Glomerular visceral epithelial cell (primary cell): ENCODE measurements around the gene VGLL4.

ENCODE experiments used
- DNase-seq: peaks from one replicate; pipeline ENCODE4 v3.0.0-alpha.2; 2016; ENCODE audit errors: extremely low spot score

Gene VGLL4

DNA sequence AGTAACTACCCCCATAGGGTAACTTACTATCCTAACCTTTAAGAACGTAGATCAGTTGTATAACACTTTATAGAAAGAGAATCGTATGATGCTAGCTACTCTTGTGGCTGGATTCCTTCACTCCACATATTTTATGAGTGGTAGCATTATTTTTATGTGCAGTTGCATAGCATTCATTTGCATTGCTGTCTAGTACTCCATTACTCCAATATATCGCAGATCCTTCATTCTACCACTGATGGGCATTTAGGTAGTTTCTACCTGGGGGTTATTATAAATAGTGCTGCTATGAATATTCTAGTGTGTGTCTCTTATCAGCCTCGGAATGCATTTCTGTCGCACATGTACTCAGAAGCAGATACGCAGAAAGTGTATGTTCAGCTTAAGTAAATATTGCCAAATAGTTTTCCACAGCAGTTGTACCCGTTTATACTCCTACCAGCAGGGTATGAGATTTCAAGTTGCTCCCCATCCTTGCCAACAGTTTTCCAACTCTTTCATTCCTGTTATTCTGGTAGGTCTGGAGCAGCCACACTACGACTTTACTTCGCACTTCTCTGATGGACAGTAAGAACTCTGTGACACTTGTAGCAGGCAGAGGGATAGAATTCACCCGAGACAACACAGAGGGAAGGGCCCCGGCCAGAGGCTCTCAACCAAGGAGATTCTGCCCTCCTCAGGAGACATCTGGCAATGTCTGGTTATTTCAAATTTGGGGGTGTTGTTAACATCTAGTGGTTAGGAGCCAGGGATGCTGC is 9.8 kb upstream of the VGLL4 start:
- no peak for DNase-seq

DNA sequence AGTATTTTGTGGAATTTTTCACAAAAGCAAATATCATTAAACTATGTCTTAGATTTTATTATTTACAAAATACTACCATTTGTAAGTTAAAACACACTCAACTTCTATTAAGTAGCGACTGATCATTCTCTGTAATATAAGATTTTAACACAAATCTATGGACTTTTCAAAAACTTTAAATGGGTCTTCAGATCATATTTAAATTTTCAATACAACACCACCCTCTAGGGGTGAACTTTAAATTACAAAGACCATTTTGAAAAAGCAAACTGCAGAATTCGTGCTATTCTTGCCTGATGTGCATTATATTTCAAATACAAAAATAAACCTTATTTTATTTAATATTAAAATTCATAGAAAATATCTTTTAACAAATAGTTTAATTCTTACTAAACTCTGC is 8.2 kb upstream of the VGLL4 start:
- peak; percentile 30 for DNase-seq

DNA sequence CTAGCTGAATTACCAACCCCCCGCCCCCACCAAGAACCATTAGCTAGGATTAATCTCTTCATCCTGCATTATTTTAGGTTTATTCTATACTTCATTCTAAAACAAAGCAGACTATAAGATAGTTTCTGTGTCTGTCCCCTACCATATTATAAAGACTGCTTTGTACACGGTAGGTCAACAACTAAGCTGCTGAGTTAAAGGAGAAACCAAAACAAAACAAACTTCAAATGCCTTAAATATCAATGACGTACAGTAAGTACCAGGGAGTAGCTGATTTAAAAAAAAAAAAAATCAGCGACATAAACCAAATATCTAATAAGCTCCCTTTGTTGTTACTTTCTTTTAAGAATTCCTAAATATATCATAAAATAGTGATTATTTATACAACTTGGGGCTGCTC is 7.8 kb upstream of the VGLL4 start:
- no peak for DNase-seq

DNA sequence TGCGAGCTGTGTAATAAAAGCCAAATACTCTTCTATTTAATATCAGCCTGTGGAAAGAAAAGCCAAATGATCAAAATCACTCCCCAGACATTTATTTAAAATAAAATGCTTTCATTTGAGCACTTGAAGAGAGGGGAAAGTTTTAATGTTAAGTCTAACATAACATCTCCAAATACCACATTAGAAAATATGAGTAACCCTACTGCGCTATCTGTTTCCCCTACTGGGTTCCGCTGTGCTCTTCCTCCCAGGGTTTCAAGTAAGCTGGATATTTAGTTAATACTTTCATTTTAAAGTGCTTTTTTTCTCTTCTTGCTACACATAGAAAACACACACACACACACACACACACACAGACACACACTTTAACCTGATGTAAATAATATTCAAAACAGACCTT is 6.7 kb upstream of the VGLL4 start:
- DNase-seq = no peak

DNA sequence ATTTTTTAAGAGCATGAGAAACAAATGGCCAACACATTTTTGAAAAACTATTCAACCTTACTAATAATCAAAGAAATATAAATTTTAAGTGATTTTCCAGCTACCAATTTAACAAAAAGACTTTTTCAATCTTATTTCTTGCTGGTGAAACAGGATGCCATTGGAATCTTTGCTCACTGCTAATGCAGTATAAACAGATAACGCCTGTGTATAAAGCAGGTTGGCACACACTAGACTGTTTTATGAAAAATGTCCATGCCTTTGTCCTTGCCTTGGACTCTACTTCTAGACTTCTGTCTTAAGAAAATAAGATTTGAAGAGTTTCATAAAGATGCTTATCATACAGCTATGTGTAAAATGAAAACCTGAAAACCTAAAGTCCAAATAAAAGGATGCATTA is 5.0 kb upstream of the VGLL4 start:
- DNase-seq = no peak

DNA sequence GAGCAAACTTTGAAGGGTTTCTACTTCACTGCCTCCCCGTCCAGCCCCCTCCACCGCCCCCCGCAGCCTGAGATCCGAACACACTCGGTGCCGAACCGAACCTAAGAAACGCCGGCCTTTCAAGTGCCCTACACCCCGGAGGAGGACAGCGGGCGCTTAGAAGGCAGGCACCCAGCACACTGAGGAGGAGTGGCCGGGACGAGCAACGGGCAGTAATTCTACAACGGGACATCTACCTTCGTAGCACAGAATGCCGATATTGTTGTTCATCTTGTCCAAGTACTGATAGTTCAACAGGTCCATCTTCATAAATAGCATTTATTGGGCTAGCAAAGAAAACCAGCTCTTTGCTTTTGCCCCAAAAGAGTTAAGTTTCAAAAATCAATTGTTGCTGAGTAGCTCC is 513 bp downstream of the VGLL4 start:
- peak; percentile 57 for DNase-seq

DNA sequence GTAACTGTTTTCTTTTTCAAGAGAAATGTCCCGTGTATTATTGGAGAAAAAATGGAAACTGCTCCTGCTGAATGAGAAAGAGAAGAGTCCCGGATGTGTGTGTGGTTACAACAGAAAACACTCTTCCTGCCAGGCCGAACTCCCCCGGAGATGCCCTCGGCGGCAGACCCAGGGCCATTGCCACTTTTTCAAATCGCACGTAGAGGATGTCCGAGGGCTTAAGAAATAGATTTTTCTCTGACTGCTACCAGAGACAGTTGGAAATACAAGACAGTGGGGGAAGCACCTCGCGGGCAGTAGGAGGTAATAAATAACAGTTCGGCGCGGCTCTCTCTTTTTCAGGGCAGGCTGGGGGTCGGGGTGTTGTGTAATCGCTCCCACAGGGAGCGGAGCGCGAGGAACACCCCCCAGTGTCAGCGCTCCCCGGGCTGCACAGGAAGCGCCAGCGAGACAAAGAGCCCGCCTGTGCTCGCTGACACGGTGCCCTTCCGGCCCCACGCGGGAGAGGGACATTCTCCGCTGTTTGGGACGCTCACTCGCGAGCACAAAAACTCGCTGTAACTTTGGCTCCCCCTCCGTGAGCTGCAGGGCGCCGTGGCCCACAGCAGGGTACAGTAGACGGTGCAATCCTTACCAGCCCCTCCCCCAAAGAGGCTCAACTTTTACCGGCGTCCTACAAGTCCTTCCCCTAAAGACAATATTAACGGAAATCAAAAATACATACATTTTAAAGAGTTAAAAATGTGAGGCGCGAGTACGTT is 1.1 kb downstream of the VGLL4 start:
- peak; percentile 90 for DNase-seq

DNA sequence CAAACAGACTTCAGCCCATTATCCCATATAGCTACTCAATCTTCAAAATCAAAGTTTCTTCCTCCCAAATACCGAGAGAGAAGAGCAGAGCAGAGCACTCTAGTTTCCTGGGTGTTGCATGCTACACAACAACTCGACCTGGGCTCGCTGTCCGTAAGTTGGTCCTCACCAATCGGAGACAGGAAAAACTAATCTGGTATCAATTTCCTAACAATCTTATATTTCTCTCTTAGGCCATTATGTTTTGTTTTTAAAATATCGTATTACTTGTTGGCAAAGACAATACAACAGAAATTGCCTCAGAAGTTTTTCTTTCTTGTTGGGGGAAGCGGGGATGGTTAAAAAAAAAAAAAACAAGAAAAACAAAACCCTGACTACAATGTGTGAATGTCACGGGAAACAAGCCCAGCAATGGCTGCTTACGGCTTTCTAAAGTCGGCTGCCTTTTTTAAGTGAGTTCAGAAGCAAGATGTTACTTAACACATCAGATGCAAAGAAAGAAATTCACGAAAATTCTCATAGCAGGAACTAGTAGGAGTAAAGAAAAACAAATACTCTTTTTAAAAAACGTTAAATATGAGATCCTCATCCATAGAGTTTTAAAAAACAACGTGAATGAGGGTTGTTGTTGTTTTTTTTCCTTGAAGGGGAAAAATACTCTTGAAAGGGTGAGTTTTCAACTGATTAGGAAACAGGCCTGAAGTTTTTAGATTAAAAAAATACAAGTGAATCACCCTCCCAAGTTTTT is 1.9 kb downstream of the VGLL4 start:
- DNase-seq = peak; percentile 40

DNA sequence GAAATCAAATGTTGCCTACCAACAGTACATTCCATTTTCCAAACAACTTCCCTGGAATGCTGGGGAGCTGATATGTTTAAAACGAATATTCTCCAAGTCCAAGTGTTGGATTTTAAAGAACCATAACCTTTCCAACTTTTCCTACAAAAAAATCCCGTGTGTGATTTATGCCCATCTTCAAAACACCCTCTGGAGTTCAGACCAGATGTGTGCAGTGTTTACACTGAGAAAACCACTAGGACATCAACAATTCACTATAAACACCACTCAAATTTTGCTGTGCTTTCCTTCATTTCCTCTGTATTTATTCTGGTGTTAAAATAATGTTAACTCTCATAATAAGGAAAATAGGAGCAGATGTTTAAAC is 2.4 kb downstream of the VGLL4 start:
- no peak for DNase-seq

DNA sequence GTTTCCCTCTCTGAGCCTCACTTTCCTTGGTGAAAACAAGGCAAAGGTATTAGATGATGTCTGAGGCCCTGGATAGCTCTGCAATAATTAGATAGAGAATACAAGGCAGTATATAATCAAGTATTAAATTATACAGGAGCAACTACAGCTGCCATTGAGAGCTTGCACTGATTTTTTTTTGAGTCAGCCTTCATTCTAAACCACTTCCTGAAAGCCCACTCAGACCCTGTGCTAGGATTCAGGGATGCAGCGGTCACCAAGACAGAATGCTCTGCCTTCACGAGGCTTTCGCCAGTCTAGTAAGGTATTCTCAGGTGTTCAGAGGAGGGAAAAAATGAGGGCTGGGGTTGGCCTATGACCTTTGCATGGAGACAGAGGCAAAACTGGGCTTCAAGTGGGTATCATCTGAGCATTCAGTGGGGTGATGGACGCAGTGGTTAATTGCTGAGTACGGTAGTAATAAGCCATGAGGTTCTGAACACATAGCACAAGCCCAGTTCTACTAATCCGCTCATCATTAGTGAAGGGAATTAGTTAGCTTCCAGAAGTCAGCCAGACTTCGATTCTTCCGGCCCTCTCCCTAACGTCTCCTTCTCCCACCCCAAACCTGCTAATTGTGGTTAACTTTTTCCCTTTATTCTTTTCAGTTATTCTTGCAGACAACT is 3.6 kb downstream of the VGLL4 start:
- DNase-seq = no peak

DNA sequence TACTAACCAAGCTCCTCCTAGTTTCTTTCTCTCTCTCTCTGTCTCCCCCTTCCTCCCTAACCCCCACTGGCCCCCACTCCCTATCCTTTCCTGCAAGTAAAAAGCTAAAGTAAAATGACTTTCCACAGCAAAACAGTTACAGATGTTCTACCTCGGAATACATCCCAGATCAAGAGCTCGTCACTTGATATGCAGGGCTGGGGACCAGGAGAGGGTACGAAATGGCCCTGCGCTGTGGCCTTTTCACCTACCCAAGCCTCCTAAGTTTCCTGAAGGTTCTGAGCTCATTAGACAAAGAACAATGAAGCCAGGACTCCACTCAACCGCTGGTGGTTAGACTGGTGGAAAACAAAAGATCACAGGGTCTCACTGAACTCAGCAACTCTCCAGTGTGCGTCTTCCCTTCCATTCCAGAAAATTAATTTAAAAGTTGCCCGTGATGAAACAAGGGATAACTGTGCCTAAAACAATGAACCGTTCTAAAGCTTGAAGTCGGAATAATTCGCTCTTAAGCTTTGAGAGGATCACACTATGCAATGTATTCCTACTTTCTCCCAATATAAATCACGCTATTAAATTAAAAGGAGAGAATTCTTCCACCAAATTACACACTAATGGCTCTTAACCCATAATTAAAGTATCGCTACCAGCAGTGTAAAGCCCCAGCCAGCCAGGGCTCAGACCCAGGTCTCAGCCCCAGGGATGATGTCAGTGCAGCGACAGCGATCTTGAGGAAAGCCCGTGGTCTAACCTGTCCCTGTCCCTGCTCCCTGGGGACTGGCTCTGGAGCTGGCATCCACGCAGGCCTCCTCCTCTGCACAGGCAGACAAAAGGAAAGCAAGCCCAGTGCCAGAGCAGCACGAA is 5.0 kb downstream of the VGLL4 start:
- DNase-seq = no peak

DNA sequence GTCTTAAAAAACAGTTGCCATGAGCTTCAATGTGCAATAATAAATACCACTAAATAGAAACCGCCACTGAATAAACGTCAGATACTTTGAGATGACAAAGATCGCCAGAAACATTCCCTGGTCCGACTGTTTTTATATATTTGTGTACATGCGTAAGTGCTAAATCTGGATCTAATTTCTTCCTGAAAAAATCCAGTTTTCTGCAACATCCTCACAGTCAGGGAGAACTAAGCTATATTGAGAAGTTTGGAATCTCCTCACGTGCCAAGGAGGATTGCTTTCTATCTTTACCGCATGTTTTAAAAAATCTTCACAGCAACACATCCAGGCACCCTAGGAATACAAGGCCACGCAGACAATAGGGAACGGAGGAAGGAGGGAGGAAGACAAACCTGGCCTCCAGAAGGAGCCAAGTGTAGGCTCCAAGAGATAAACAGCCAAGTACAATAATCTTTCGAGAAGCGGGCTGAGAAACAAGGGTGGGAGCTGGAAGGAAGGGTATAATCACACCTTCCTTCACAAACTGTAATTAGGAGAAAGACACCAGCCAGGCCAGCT is 5.7 kb downstream of the VGLL4 start:
- no peak for DNase-seq

DNA sequence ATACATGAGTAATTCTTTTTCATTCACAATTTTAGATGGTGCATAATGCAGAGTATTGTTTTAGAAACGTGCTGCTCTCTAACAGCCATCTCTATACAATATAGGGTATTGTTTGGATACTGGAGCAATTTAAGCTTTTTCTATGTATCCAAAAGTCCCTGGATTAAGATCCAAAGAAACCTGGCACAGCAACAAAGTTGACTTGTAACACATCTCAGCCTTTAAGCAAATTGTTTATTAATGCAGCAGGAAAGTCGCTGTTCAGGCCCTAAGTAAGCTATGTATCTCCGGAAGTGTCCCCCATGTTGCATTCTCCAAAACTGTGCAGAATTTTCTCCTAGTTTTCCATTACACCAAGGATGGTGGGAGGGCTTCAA is 7.3 kb downstream of the VGLL4 start:
- no peak for DNase-seq

DNA sequence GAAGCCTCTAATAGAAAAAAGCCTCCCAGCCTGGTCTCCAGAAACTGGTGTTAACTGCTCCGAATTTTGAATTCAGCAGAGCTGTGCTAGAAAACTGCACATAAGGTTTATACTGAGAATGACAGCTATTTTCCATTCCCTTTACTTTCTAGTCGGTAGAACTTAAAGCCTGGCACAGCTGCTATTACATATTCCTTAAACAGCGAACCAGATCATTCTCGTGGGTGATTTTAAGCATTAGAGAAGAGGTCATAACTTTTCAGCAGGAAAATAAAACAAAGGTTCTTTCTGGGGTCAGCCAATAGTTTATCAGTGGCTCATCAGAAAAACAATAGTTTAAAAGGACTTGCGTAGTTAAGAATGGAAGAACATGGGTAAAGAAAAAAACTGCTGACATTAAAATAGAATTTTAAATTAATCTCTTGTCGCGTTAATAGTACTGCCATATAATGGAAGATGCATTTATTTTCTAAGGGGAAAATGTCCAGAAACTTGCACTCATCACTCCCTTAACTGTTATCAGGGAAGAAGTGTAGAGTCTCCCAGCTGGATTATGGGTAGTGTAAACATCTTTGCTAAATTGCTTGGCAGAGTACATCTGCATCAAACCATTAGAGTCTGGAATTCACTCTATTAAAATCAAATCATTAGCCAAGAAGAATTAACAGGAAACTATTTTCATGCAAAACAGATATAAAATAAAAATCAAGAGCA is 7.9 kb downstream of the VGLL4 start:
- no peak for DNase-seq

DNA sequence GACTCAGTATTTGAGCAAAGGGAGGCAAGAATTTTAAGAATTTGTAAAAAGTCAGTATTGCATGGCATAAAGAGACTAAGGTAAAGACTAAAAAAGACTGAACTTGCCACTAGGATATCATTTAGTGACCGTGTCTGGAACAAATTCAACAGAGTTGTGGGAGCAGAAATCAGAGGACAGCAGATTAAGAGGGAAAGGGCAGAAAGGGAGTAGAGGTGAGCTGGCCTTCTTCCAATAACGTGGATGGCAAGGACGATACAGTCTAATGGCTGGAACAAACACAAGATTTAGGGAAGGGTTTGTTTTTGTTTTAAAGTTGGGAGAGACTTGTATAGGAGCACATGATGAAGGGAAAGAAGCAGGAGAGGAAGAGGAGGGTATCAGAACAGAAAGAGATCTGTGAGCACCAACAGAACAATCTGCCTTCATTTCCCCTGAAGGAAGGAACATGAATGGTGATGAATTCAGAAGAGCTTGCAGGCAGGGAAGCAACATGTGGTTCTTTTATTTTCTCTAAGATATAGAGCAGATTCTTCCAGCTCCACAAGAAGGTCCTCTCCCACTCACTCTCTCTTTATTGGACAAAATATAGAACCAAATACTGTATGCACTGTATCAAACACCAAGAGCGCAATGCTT is 8.6 kb downstream of the VGLL4 start:
- DNase-seq = no peak

DNA sequence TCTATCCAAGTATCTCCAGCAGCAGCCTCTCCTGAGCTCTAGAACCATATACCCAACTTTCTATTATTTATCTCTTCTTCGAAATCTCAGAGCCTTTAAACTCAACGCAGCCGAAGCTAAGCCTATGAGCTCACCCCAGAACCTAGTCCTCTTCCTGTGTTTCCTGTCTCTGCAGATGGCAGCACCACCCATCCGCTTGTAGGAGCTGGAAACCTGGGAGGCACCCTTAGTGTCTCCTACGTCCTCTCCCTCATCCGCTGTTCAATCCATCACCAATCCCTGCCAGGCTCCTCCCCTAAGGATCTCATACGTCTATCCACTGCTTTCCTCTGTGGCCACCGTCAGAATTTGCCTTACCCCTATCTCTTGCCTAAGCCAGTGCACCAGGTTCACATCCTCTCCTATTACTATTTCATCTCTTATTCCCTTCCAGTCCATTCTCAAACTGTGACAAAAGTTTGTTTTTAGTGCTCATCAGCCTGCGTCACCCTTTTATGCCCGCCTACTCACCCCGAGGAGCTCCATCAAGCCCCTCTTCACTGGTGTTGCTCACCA is 9.6 kb downstream of the VGLL4 start:
- DNase-seq = no peak

DNA sequence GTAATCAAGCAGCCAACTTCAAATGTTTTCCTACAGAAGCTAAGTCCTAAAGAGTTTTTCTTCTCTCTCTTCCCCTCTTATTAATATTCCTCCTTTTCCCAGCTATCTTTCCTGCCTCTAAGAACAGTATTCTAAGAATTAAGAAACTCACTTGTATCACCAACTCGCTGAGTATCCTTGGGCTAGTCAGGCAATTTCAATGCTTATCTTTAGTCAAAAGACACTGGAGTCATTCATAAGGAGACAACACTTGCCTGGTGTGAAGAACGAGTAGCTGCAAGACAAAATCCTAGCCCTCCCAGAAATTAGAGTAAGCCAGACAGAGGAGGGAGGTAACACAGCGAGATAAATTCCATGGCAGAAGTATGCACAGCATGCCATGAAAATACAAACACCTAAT is 10.7 kb downstream of the VGLL4 start:
- no peak for DNase-seq

DNA sequence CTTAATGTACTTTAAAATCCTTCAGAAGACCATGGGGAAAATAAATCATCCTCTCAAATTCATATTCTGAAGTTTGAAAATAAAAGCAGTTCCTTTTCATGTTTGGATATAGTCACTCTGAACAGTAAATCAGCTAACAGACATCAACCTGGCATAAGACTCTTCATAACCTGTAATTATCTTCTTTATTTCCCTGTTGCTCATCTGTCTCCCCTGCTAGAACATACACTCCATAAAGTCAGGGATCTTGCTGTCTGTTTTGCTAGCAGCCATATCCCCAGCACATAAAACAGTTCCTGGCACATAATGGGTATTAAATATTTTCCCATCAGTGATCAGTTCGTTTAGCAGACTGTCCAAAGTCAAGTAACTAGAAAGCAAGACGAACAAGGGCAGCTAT is 11.2 kb downstream of the VGLL4 start:
- DNase-seq = no peak

DNA sequence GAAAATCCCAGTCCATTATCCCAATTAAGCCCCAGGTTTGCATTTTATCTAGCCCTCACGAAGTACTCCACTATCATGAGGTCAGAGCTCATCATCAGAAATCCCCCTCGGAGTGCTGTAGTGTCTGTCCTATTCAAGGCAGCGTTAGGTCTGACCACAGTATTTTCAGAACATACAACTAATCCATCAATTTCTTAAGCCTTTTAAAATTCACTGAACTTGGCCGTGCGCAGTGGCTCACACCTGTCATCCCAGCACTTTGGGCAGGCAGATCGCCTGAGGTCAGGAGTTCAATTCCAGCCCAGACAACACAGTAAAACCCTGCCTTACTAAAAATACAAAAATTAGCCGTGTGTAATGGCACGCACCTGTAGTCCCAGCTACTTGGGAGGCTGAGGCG is 11.9 kb downstream of the VGLL4 start:
- DNase-seq = no peak

DNA sequence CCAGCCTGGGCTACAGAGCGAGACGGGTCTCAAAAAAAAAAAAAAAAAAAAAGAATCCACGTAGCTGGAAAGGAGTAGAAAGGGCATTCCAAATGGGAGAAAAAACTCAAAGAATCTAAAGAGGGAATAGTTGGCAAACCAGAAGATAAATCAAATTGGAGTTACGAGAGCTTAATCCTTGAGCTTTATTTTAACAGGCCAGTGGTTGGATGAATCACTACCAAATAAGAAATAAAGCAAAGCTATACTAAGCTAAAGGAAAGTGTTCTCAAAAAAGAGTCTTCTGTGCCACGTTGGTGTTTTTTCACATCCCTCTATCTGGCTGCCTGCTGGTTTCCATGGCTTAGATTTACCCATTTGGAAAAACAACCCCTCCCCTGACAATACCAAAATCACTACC is 14.0 kb downstream of the VGLL4 start:
- DNase-seq = peak; percentile 3
